T-helper 1 cell treated with Interleukin-12 subunit alpha and Interleukin-12 subunit beta and Interleukin-4 antibody, amounts not matched to agents 30 ng/mL and 1 ng/mL, for 36 hours (primary cell): ENCODE data around the gene IFT122. TPM values are rescaled to one million over a fixed set of nuclear protein-coding genes. Genes with fewer than 3 reads are reported as not detected.

Experiments
- intact Hi-C: fragments of 100-400 bp; cut with micrococcal nuclease; formaldehyde crosslinking; loops from one replicate; pipeline ENCODE4 v1.15.1; 2024
- total RNA-seq: library from RNA; stranded (reverse); gene quantifications from 2 replicates; pipeline ENCODE4 v1.2.3, GENCODE V29; 2022

The IFT122 gene
- total RNA-seq, 1 donor from 2014 or later: 19.2 TPM

- intact Hi-C loops: no loop called here
Measured at GRCh38 chr3:129567939-129568338, 127.9 kb downstream of the IFT122 start.

DNA sequence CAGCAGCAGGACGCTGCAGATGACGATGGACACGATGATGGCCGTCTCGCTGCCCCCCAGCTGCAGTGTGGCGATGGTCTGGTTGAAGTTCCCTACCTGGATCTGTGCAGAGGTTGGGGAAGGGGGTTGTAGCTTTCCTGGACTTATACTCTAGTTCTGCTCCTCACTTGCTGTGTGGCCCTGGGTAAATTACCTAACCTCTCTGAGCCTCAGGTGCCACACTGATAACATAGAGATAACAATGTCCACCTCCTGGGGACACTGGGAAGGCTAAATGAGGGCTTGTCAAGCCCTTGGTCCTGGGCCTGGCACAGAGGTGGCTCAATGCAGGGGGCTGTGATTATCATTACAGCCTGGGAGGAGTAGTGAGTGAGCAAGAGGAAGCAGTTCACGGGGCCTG is 129.8 kb downstream of the IFT122 start:
- intact Hi-C loops: no loop called here

Other genes with a start within 250 kb of the IFT122 start
- 184 and 187 TPM in 2 replicates for gene COPG1, start 190.6 kb upstream of the IFT122 start, total RNA-seq
- 47.3 and 52.5 TPM in 2 replicates for gene HMCES, start 161.4 kb upstream of the IFT122 start, total RNA-seq
- 0.83 TPM in 2 replicates for gene EFCAB12, start 11.6 kb upstream of the IFT122 start, total RNA-seq
- 44.8 and 45.8 TPM in 2 replicates for gene MBD4, start 276 bp upstream of the IFT122 start, total RNA-seq
- not detected in 2 replicates for gene RHO, start 88.4 kb downstream of the IFT122 start, total RNA-seq
- gene H1-8, start 103.0 kb downstream of the IFT122 start, total RNA-seq: not detected in 2 replicates
- 0.81 and 1.1 TPM in 2 replicates for gene PLXND1, start 166.5 kb downstream of the IFT122 start, total RNA-seq